GM23338 (cell line): ENCODE results near the gene TMEM128. TPM values are rescaled to one million over a fixed set of nuclear protein-coding genes. Genes with fewer than 3 reads are reported as not detected.
A peak's percentile ranks its signal among the peaks of the same experiment; 100 is the strongest.

ENCODE experiments used
- ATAC-seq: fragments of 200-7000 bp; cut with Tn5 transposase; 3 replicates; pipeline ENCODE4 v1.9.1; 2020
- DNase-seq: peaks from one replicate; pipeline ENCODE4 v3.0.0-alpha.2; 2015; ENCODE audit warnings: low spot score
- H2AFZ ChIP-seq: fragments of 200-600 bp; sonication (generic); 2 replicates; pipeline ENCODE4 v1.8.0; 2016; ENCODE audit warnings: antibody characterized with exemption, mild to moderate bottlenecking, moderate library complexity
- H3F3A ChIP-seq: fragments of 200-600 bp; sonication (generic); replicated peaks from 2 replicates; pipeline ENCODE4 v1.8.0; 2017; ENCODE audit warnings: antibody characterized with exemption, mixed run types, low read depth
- H3K27ac ChIP-seq: fragments of 200-600 bp; sonication (generic); 2 replicates; pipeline ENCODE4 v1.6.1; 2016; ENCODE audit warnings: low read depth
- H3K27me3 ChIP-seq: fragments of 200-600 bp; sonication (generic); 2 replicates; pipeline ENCODE4 v1.8.0; 2016; ENCODE audit warnings: mild to moderate bottlenecking, mixed run types, moderate library complexity; ENCODE audit not compliant: insufficient read depth
- H3K36me3 ChIP-seq: fragments of 200-600 bp; sonication (generic); 2 replicates; pipeline ENCODE4 v1.8.0; 2016; ENCODE audit warnings: mild to moderate bottlenecking; ENCODE audit not compliant: insufficient read depth
- H3K4me1 ChIP-seq: fragments of 200-600 bp; sonication (generic); 2 replicates; pipeline ENCODE4 v1.8.0; 2016; ENCODE audit warnings: mild to moderate bottlenecking, moderate library complexity; ENCODE audit not compliant: insufficient read depth
- H3K4me2 ChIP-seq: fragments of 200-600 bp; sonication (generic); 2 replicates; pipeline ENCODE4 v1.7.1; 2017; ENCODE audit warnings: mixed run types
- H3K4me3 ChIP-seq: fragments of 200-600 bp; sonication (generic); 2 replicates; pipeline ENCODE4 v1.6.1; 2016; ENCODE audit warnings: mixed run types
- H3K79me2 ChIP-seq: fragments of 200-600 bp; sonication (generic); replicated peaks from 2 replicates; pipeline ENCODE4 v1.8.0; 2017; ENCODE audit warnings: mild to moderate bottlenecking; ENCODE audit not compliant: insufficient read depth
- H3K9me2 ChIP-seq: fragments of 200-600 bp; sonication (generic); 2 replicates; pipeline ENCODE4 v1.8.0; 2017; ENCODE audit not compliant: insufficient read depth
- H4K20me1 ChIP-seq: fragments of 200-600 bp; sonication (generic); replicated peaks from 2 replicates; pipeline ENCODE4 v1.8.0; 2017; ENCODE audit warnings: mild to moderate bottlenecking; ENCODE audit not compliant: insufficient read depth
- H3K27ac Mint-ChIP-seq: 2 replicates; pipeline ENCODE4 v1.8.0; 2020; ENCODE audit warnings: inconsistent platforms, mild to moderate bottlenecking, moderate library complexity, mixed read lengths
- H3K27me3 Mint-ChIP-seq: 3 replicates; pipeline ENCODE4 v1.8.0; 2022; ENCODE audit warnings: low read depth, mild to moderate bottlenecking, moderate library complexity, mixed read lengths, inconsistent platforms; ENCODE audit not compliant: insufficient read depth, poor library complexity
- H3K36me3 Mint-ChIP-seq: 3 replicates; pipeline ENCODE4 v1.8.0; 2021; ENCODE audit warnings: low read depth, mild to moderate bottlenecking, inconsistent platforms, moderate library complexity, mixed read lengths
- H3K4me1 Mint-ChIP-seq: 3 replicates; pipeline ENCODE4 v1.8.0; 2020; ENCODE audit warnings: mild to moderate bottlenecking, inconsistent platforms, mixed read lengths
- H3K4me3 Mint-ChIP-seq: 3 replicates; pipeline ENCODE4 v1.8.0; 2021; ENCODE audit warnings: moderate library complexity, mild to moderate bottlenecking, inconsistent platforms, mixed read lengths
- H3K9me3 Mint-ChIP-seq: 3 replicates; pipeline ENCODE4 v1.8.0; 2020; ENCODE audit warnings: moderate library complexity, mild to moderate bottlenecking, inconsistent platforms, mixed read lengths
- CREB1 ChIP-seq: fragments of 250-450 bp; sonication (Bioruptor Pico); IDR thresholded peaks from 2 replicates; pipeline ENCODE4 v1.5.0; 2020; ENCODE audit warnings: low read depth, mild to moderate bottlenecking, moderate library complexity
- CTCF ChIP-seq, 2 experiments: fragments of 200-600 bp in 1 of 2; sonication (generic) in 1 of 2; conservative IDR thresholded peaks; 2 replicates each; pipeline versions ENCODE4 v1.5.1 to v1.6.1; 2016 to 2017; ENCODE audit warnings: antibody characterized with exemption in 2 of 2, low read depth in 2 of 2, mild to moderate bottlenecking in 2 of 2, moderate library complexity in 1 of 2
- ETS1 ChIP-seq: IDR thresholded peaks from 2 replicates; pipeline ENCODE4 v1.6.1; 2016; ENCODE audit warnings: antibody characterized with exemption
- EZH2 ChIP-seq: fragments of 200-600 bp; sonication (generic); IDR thresholded peaks from one replicate; pipeline ENCODE4 v1.8.0; 2017; ENCODE audit warnings: antibody characterized with exemption, mild to moderate bottlenecking, low read depth; ENCODE audit not compliant: unreplicated experiment
- EZH2phosphoT487 ChIP-seq: fragments of 200-600 bp; sonication (generic); IDR thresholded peaks from one replicate; pipeline ENCODE4 v1.8.1; 2018; ENCODE audit warnings: antibody characterized with exemption; ENCODE audit not compliant: unreplicated experiment
- JUNB ChIP-seq: IDR thresholded peaks from one replicate; pipeline ENCODE4 v1.6.1; 2016; ENCODE audit warnings: antibody characterized with exemption; ENCODE audit not compliant: unreplicated experiment
- NANOG ChIP-seq: IDR thresholded peaks from 2 replicates; pipeline ENCODE4 v1.6.1; 2016; ENCODE audit warnings: antibody characterized with exemption, borderline replicate concordance
- POLR2AphosphoS5 ChIP-seq: IDR thresholded peaks from 2 replicates; pipeline ENCODE4 v1.6.1; 2016; ENCODE audit warnings: antibody characterized with exemption, low read depth
- REST ChIP-seq: IDR thresholded peaks from one replicate; pipeline ENCODE4 v1.6.1; 2018; ENCODE audit warnings: antibody characterized with exemption; ENCODE audit not compliant: unreplicated experiment
- STAT1 ChIP-seq: IDR thresholded peaks from one replicate; pipeline ENCODE4 v1.6.1; 2016; ENCODE audit warnings: antibody characterized with exemption; ENCODE audit not compliant: unreplicated experiment
- ZNF114 ChIP-seq: fragments of 250-450 bp; sonication (Bioruptor Pico); IDR thresholded peaks from 2 replicates; pipeline ENCODE4 v1.5.0; 2020; ENCODE audit warnings: mild to moderate bottlenecking, moderate library complexity
- ZNF331 ChIP-seq: fragments of 250-450 bp; sonication (Bioruptor Pico); IDR thresholded peaks from 2 replicates; pipeline ENCODE4 v1.5.0; 2020; ENCODE audit warnings: low read depth, mild to moderate bottlenecking, moderate library complexity
- polyA plus RNA-seq: library from polyadenylated mRNA; unstranded; fragments of >200 nt; fragmentation: Nextera tagmentation; extraction: Ambion mirVana; gene quantifications from 2 replicates; pipeline ENCODE4 v1.2.1, GENCODE V29; 2016
- total RNA-seq: library from RNA; depleted of rRNA; stranded (reverse); fragments of >200 nt; shearing (Covaris generic); gene quantifications from 2 replicates; pipeline ENCODE4 v1.2.3, GENCODE V29; 2014
- TF ChIP-seq, protein P1 (sequence below): fragments of 250-450 bp; sonication (Bioruptor Pico); IDR thresholded peaks from 2 replicates; pipeline ENCODE4 v1.5.0; 2020; ENCODE audit warnings: mild to moderate bottlenecking, moderate library complexity

The TMEM128 gene
- total and polyA plus RNA-seq, 2 experiments from 2014 or later, result 22.7 to 25.9 TPM

- no peaks in the 10 kb centered on the region; the same call in 1 of the 2 replicates for H3K4me1 ChIP-seq
- no peaks in the 10 kb centered on the region for H3K79me2 ChIP-seq
- H3F3A ChIP-seq, result no peaks in the 10 kb centered on the region
- DNase-seq, result no peak
- H3K36me3 Mint-ChIP-seq, result no peaks in the 10 kb centered on the region
- H3K9me2 ChIP-seq, result no peaks in the 10 kb centered on the region
- no peaks in the 10 kb centered on the region for H3K9me3 Mint-ChIP-seq
- no peak overlapping the region for H3K27ac Mint-ChIP-seq
- no peak overlapping the region for H2AFZ ChIP-seq
- no peak for ATAC-seq
- no peaks in the 10 kb centered on the region for H3K27me3 ChIP-seq
- H3K4me3 ChIP-seq, result no peak overlapping the region
- H3K36me3 ChIP-seq, result no peaks in the 10 kb centered on the region
- no peak overlapping the region for H3K27ac ChIP-seq
- peak overlapping the region; percentile 37 for H3K4me2 ChIP-seq
- H4K20me1 ChIP-seq, result no peaks in the 10 kb centered on the region; the same call in 1 of the 2 replicates
- peaks cover 4% of the 10 kb centered on the region for H3K27me3 Mint-ChIP-seq
- TF ChIP-seq CTCF (conservative IDR thresholded peaks at IDR 0.05; ENCODE audit: low read depth in 2 of 2) (no peak), ZNF114 (CRISPR knock-in tag) (no peak), NANOG (no peak), STAT1 (no peak), CREB1 (CRISPR knock-in tag) (no peak), JUNB (no peak), ETS1 (no peak), POLR2AphosphoS5 (no peak), ZNF331 (CRISPR knock-in tag) (no peak), REST (no peak), EZH2phosphoT487 (no peak), EZH2 (no peak)
- TF ChIP-seq, protein P1, sequence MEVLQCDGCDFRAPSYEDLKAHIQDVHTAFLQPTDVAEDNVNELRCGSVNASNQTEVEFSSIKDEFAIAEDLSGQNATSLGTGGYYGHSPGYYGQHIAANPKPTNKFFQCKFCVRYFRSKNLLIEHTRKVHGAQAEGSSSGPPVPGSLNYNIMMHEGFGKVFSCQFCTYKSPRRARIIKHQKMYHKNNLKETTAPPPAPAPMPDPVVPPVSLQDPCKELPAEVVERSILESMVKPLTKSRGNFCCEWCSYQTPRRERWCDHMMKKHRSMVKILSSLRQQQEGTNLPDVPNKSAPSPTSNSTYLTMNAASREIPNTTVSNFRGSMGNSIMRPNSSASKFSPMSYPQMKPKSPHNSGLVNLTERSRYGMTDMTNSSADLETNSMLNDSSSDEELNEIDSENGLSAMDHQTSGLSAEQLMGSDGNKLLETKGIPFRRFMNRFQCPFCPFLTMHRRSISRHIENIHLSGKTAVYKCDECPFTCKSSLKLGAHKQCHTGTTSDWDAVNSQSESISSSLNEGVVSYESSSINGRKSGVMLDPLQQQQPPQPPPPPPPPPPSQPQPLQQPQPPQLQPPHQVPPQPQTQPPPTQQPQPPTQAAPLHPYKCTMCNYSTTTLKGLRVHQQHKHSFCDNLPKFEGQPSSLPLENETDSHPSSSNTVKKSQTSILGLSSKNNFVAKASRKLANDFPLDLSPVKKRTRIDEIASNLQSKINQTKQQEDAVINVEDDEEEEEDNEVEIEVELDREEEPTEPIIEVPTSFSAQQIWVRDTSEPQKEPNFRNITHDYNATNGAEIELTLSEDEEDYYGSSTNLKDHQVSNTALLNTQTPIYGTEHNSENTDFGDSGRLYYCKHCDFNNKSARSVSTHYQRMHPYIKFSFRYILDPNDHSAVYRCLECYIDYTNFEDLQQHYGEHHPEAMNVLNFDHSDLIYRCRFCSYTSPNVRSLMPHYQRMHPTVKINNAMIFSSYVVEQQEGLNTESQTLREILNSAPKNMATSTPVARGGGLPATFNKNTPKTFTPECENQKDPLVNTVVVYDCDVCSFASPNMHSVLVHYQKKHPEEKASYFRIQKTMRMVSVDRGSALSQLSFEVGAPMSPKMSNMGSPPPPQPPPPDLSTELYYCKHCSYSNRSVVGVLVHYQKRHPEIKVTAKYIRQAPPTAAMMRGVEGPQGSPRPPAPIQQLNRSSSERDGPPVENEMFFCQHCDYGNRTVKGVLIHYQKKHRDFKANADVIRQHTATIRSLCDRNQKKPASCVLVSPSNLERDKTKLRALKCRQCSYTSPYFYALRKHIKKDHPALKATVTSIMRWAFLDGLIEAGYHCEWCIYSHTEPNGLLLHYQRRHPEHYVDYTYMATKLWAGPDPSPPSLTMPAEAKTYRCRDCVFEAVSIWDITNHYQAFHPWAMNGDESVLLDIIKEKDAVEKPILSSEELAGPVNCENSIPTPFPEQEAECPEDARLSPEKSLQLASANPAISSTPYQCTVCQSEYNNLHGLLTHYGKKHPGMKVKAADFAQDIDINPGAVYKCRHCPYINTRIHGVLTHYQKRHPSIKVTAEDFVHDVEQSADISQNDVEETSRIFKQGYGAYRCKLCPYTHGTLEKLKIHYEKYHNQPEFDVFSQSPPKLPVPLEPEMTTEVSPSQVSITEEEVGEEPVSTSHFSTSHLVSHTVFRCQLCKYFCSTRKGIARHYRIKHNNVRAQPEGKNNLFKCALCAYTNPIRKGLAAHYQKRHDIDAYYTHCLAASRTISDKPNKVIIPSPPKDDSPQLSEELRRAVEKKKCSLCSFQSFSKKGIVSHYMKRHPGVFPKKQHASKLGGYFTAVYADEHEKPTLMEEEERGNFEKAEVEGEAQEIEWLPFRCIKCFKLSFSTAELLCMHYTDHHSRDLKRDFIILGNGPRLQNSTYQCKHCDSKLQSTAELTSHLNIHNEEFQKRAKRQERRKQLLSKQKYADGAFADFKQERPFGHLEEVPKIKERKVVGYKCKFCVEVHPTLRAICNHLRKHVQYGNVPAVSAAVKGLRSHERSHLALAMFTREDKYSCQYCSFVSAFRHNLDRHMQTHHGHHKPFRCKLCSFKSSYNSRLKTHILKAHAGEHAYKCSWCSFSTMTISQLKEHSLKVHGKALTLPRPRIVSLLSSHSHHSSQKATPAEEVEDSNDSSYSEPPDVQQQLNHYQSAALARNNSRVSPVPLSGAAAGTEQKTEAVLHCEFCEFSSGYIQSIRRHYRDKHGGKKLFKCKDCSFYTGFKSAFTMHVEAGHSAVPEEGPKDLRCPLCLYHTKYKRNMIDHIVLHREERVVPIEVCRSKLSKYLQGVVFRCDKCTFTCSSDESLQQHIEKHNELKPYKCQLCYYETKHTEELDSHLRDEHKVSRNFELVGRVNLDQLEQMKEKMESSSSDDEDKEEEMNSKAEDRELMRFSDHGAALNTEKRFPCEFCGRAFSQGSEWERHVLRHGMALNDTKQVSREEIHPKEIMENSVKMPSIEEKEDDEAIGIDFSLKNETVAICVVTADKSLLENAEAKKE (CRISPR knock-in tag), result no peak
- no peak overlapping the region for H3K4me3 Mint-ChIP-seq
- peaks cover 11% of the 10 kb centered on the region; the same call in 2 of the 3 replicates for H3K4me1 Mint-ChIP-seq
These were observed 30.9 kb downstream of the TMEM128 start for GRCh38 chr4:4217113-4217512.
